GM13976 (cell line): ENCODE measurements around the gene TOMM40L.

Source experiments
- DNase-seq: peaks from one replicate; pipeline ENCODE4 v3.0.0; 2012; ENCODE audit warnings: low spot score
- CTCF ChIP-seq: IDR thresholded peaks from 2 replicates; pipeline ENCODE4 v1.5.1; 2012; ENCODE audit warnings: borderline replicate concordance, mild to moderate bottlenecking; ENCODE audit not compliant: insufficient read depth; ENCODE audit errors: extremely low read depth, missing control alignments, control extremely low read depth
- in situ Hi-C: fragments of 300-500 bp; cut with MboI; formaldehyde crosslinking; loops from one replicate; pipeline ENCODE4 v1.12.0; 2022; ENCODE audit warnings: low sequenced_read_pairs, mixed read lengths, inconsistent platforms; ENCODE audit not compliant: unreplicated experiment

Gene TOMM40L

DNA sequence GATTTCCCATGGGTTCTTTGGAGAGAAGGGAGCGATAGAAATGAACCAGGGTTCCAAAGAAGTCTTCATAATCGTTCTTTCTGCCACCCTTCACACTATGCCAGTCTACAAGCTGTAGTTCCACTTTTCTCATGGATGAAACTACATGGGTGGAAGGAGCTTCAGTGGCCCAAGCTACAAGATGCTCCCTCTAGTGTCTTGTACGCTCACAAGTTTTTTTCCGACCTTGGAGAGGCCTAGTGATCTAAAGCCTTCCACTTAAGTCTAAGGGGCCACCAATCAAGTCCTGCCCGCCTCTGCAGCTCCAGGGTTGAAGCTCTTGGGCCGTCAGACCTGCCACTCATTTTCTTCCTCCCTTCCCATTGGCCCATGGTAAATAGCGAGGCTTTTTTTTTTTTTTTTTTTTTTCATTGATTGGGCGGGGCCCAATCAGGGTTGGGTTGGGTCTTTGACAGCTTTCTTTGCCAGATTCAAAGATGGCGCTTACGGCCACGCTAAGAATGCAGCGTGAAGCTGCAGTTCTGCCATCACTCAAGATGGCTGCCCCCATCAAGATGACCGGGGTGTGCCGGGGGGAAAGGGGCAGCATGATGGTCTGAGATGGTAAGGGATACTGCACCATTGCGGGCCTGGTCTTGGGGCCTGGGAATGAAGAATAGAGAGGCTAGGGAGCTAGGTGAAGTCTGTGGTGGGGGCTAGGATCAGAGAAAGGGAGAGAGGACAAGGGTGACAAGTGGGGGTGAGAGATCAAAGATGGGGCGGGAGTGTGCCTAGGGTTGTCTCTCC, at the start of gene TOMM40L:
TOMM40L (plus strand) TSS at position 527 of the 786 bp plus-strand sequence. CDS start 430 bp downstream, outside the sequence.
- DNase-seq: peak; percentile 93
- in situ Hi-C loops: loop anchor here (10.0 kb wide), 1 partner anchor 149 kb away; no protein-coding TSS in a partner anchor
- TF ChIP-seq CTCF: peak; percentile 50

DNA sequence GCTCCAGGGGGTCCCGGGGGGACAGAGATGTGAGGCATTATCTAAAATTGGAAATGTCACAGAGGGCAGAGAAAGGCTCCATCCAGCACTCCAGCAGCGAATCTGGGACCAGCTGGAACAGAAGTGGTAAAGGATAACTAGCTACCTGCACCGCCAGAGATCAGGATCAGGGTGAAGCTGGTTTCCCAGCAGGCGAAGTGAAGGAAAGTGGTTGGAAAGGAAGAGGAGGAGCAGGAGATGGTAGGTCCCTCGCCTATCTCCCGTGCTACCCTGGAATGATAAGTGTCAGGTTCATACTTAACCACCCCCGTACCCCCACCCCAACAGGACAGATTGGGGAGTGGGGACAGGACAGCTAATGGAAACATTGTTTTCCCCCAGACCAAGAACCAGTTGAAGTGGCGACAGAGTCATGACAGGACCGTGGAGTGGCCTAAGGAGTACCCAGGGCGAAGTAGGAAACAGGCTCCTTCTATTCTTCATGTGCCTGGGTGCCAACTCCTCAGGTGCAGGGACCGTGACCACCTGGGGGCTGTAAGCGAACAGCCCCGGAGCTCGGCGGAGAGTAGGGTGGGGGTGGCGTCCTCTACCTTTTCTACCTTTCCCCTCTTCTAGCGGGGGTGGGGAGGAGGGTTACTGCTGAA, 49.3 kb upstream of the TOMM40L start:
- in situ Hi-C loops: no loop called here
- no peak for TF ChIP-seq CTCF
- peak; percentile 22 for DNase-seq

DNA sequence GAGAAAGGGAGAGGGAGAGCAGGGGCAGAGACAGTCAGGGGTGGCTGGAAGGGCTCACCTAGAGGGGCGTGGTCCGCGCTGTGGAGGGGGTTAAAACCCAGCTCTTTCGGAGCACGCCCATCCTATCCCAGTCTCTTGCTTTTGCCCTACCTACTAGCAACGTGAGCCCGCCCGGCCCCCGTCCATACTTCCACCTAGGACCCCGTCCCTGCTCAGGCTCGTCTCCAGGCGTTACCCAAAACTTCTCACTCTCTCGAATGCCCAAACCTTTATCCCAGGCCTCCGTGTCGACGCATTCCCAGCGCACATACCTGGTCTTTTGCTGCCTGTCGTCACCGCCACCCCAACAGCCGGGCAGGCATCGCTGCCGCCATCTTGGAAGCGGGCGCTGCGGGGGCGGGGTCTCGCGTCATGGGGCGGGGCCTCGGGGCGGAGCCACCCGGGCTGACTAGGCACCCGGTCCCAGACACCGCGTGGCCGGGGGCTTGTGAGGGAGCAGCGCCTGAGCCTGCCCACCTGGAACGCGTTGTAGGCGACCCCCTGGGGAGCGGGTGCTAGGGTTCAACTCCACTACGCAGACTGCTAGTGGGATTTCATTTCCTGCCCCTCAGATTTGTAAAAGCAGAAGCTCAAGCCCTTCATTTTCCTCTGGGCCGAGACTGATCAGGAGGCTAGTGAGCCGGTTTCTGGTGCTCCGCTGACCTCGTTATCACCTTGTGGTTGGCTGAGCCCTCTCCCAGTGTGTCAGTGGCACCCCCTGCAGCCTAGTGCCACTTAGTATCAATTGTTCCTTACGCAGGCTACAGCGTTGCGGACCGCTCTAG, 48.5 kb upstream of the TOMM40L start, which contains the start of gene B4GALT3:
B4GALT3 (minus strand) TSS at position 396 of the 824 bp plus-strand sequence. CDS start 1,447 bp downstream, outside the sequence.
- in situ Hi-C loops: no loop called here
- peak; percentile 98 for DNase-seq
- no peak for TF ChIP-seq CTCF

GRCh38 chr1:161177936-161178244, 48.0 kb upstream of the TOMM40L start:
- TF ChIP-seq CTCF: no peak
- in situ Hi-C loops: no loop called here
- no peak for DNase-seq

GRCh38 chr1:161179698-161180097, 46.2 kb upstream of the TOMM40L start:
- no peak for DNase-seq
- in situ Hi-C loops: no loop called here
- TF ChIP-seq CTCF: no peak

DNA sequence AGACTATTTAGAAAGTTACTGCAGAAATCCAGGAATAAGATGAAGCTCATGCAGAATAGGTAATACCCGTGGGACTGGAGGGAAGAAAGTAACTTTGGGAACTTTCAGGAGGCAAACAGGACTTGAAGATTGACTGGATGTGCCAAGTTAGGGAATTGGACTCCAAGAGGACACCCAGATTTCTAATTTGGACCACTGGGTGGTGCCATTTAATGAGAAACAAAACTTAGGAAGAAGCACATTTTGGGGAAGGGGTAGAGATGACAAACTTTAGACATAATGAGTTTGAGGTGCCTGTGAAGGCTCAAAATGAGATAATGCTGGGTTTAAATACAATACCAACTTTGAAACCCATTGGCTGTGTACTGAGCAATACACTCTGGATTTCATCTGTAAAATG, 45.2 kb upstream of the TOMM40L start:
- no peak for DNase-seq
- no peak for TF ChIP-seq CTCF
- in situ Hi-C loops: no loop called here
